H9 (cell line): ENCODE data around the gene PLCD3. TPM values are rescaled to one million over a fixed set of nuclear protein-coding genes. Genes with fewer than 3 reads are reported as not detected.

Experiments used
- DNase-seq: peaks from one replicate; pipeline ENCODE4 v3.0.0-alpha.2; 2017
- H2AFZ ChIP-seq: one replicate; pipeline ENCODE4 v1.6.1; 2013; ENCODE audit warnings: mild to moderate bottlenecking, low read length, control low read depth, moderate library complexity
- H2AK5ac ChIP-seq: 2 replicates; pipeline ENCODE4 v1.6.1; 2013; ENCODE audit warnings: low read length, control low read depth, mixed read lengths; ENCODE audit not compliant: insufficient read length
- H2BK120ac ChIP-seq: one replicate; pipeline ENCODE4 v1.6.1; 2013; ENCODE audit warnings: low read depth, mild to moderate bottlenecking, low read length, control low read depth, inconsistent platforms; ENCODE audit not compliant: poor library complexity, severe bottlenecking
- H2BK12ac ChIP-seq: 2 replicates; pipeline ENCODE4 v1.6.1; 2013; ENCODE audit warnings: low read length, control low read depth, mixed read lengths, low read depth; ENCODE audit not compliant: insufficient read length
- H2BK15ac ChIP-seq: 2 replicates; pipeline ENCODE4 v1.6.1; 2013; ENCODE audit warnings: low read depth, low read length, control low read depth
- H2BK20ac ChIP-seq: one replicate; pipeline ENCODE4 v1.6.1; 2013; ENCODE audit warnings: low read depth, mild to moderate bottlenecking, low read length, control low read depth, inconsistent platforms; ENCODE audit not compliant: poor library complexity, severe bottlenecking
- H2BK5ac ChIP-seq: 2 replicates; pipeline ENCODE4 v1.6.1; 2013; ENCODE audit warnings: low read length, control low read depth, mixed read lengths; ENCODE audit not compliant: insufficient read length
- H3K14ac ChIP-seq: 2 replicates; pipeline ENCODE4 v1.6.1; 2013; ENCODE audit warnings: low read length, control low read depth; ENCODE audit not compliant: insufficient read depth
- H3K18ac ChIP-seq: 2 replicates; pipeline ENCODE4 v1.6.1; 2013; ENCODE audit warnings: low read depth, mild to moderate bottlenecking, mixed read lengths, low read length, control low read depth; ENCODE audit not compliant: insufficient read length
- H3K23ac ChIP-seq: 2 replicates; pipeline ENCODE4 v1.6.1; 2013; ENCODE audit warnings: low read length, control low read depth, mixed read lengths, low read depth; ENCODE audit not compliant: insufficient read length
- H3K23me2 ChIP-seq: 2 replicates; pipeline ENCODE4 v1.6.1; 2013; ENCODE audit warnings: low read depth, mild to moderate bottlenecking, mixed read lengths, low read length, control low read depth; ENCODE audit not compliant: insufficient read length, poor library complexity, severe bottlenecking
- H3K27ac ChIP-seq: 2 replicates; pipeline ENCODE4 v1.5.1; 2013; ENCODE audit warnings: low read length, control low read depth, mixed read lengths, low read depth; ENCODE audit not compliant: insufficient read length
- H3K27me3 ChIP-seq: 2 replicates; pipeline ENCODE4 v1.6.1; 2013; ENCODE audit warnings: low read length, control low read depth, inconsistent platforms; ENCODE audit not compliant: insufficient read depth
- H3K4ac ChIP-seq: 2 replicates; pipeline ENCODE4 v1.6.1; 2013; ENCODE audit warnings: low read depth, mild to moderate bottlenecking, control low read depth, inconsistent platforms, low read length, moderate library complexity
- H3K4me1 ChIP-seq: 2 replicates; pipeline ENCODE4 v1.6.1; 2013; ENCODE audit warnings: low read length, control low read depth, inconsistent platforms; ENCODE audit not compliant: insufficient read depth
- H3K4me2 ChIP-seq: 2 replicates; pipeline ENCODE4 v1.6.1; 2013; ENCODE audit warnings: low read length, control low read depth, mixed read lengths; ENCODE audit not compliant: insufficient read length, insufficient read depth
- H3K56ac ChIP-seq: 2 replicates; pipeline ENCODE4 v1.6.1; 2013; ENCODE audit warnings: low read depth, mild to moderate bottlenecking, mixed read lengths, low read length, control low read depth; ENCODE audit not compliant: insufficient read length
- H3K79me1 ChIP-seq: 2 replicates; pipeline ENCODE4 v1.6.1; 2013; ENCODE audit warnings: low read depth, mild to moderate bottlenecking, moderate library complexity, low read length, control low read depth, inconsistent platforms; ENCODE audit not compliant: insufficient read depth, poor library complexity, severe bottlenecking
- H3K79me2 ChIP-seq: 2 replicates; pipeline ENCODE4 v1.6.1; 2013; ENCODE audit warnings: low read length, control low read depth, inconsistent platforms; ENCODE audit not compliant: insufficient read depth
- H3K9ac ChIP-seq: 2 replicates; pipeline ENCODE4 v1.6.1; 2013; ENCODE audit warnings: low read length, control low read depth, mixed read lengths; ENCODE audit not compliant: insufficient read length; ENCODE audit errors: extremely low read depth
- H3K9me3 ChIP-seq: one replicate; pipeline ENCODE4 v1.6.1; 2013; ENCODE audit warnings: low read depth, low read length, inconsistent platforms; ENCODE audit not compliant: control insufficient read depth
- H3T11ph ChIP-seq: one replicate; pipeline ENCODE4 v1.6.1; 2013; ENCODE audit warnings: mild to moderate bottlenecking, low read length, control low read depth, inconsistent platforms
- H4K20me1 ChIP-seq: one replicate; pipeline ENCODE4 v1.6.1; 2013; ENCODE audit not compliant: control insufficient read depth, insufficient read length, insufficient read depth
- H4K5ac ChIP-seq: 2 replicates; pipeline ENCODE4 v1.6.1; 2013; ENCODE audit warnings: low read depth, mild to moderate bottlenecking, mixed read lengths, low read length, control low read depth; ENCODE audit not compliant: insufficient read length
- H4K8ac ChIP-seq: replicated peaks from 2 replicates; pipeline ENCODE4 v1.6.1; 2013; ENCODE audit warnings: low read length, control low read depth, mixed read lengths, low read depth; ENCODE audit not compliant: insufficient read length
- H4K91ac ChIP-seq: 2 replicates; pipeline ENCODE4 v1.6.1; 2013; ENCODE audit warnings: low read depth, mild to moderate bottlenecking, moderate library complexity, mixed read lengths, low read length, control low read depth; ENCODE audit not compliant: insufficient read length
- H3K27ac Mint-ChIP-seq, 3 experiments: 2 replicates in 2 of 3; 3 replicates in 1 of 3; pipeline ENCODE4 v1.8.0; 2020 to 2021; ENCODE audit warnings: mixed read lengths in 3 of 3, mild to moderate bottlenecking in 1 of 3, moderate library complexity in 1 of 3
- H3K27me3 Mint-ChIP-seq: 2 replicates; pipeline ENCODE4 v1.8.0; 2021; ENCODE audit warnings: low read depth, mild to moderate bottlenecking, moderate library complexity, mixed read lengths
- H3K36me3 Mint-ChIP-seq, 3 experiments: 2 replicates in 2 of 3; 3 replicates in 1 of 3; pipeline ENCODE4 v1.8.0; 2020 to 2021; ENCODE audit warnings: low read depth in 3 of 3, mixed read lengths in 3 of 3; ENCODE audit not compliant: insufficient read depth in 1 of 3
- H3K4me1 Mint-ChIP-seq, 2 experiments: 2 replicates each; pipeline ENCODE4 v1.8.0; 2020; ENCODE audit warnings: mixed read lengths in 2 of 2
- H3K4me3 Mint-ChIP-seq, 2 experiments: 2 replicates in 1 of 2; 3 replicates in 1 of 2; pipeline ENCODE4 v1.8.0; 2020 to 2021; ENCODE audit warnings: mild to moderate bottlenecking in 2 of 2, mixed read lengths in 2 of 2, moderate library complexity in 1 of 2
- H3K9me3 Mint-ChIP-seq, 2 experiments: 2 replicates in 1 of 2; 3 replicates in 1 of 2; pipeline ENCODE4 v1.8.0; 2020; ENCODE audit warnings: mild to moderate bottlenecking in 2 of 2, mixed read lengths in 2 of 2, moderate library complexity in 1 of 2
- CTCF ChIP-seq: fragments of 200-600 bp; sonication (generic); conservative IDR thresholded peaks from 3 replicates; pipeline ENCODE4 v1.8.0; 2021; ENCODE audit warnings: antibody characterized with exemption, mild to moderate bottlenecking
- WGBS: extraction: QIAGEN DNeasy Blood & Tissue Kit; methylation state at CpG from one replicate; pipeline ENCODE4 v1.1.7; 2013; ENCODE audit warnings: missing lambda C conversion rate, low lambda C conversion rate, mixed read lengths; ENCODE audit not compliant: insufficient read length; ENCODE audit errors: extremely low coverage; 5-methylcytosine and 5-hydroxymethylcytosine counted together
- total RNA-seq: library from RNA; stranded (reverse); gene quantifications from 2 replicates; pipeline ENCODE4 v1.2.1, GENCODE V29; 2021

The PLCD3 gene
- total RNA-seq, 1 experiment from 2014 or later, result 41.6 TPM

- H3T11ph ChIP-seq, result no peak overlapping the region
- peaks cover 2% of the 10 kb centered on the region; the same call in 1 of the 2 replicates for H3K4me1 ChIP-seq
- H3K9me3 ChIP-seq, result no peaks in the 10 kb centered on the region
- H3K27me3 ChIP-seq, result no peaks in the 10 kb centered on the region
- H2BK120ac ChIP-seq, result no peak overlapping the region
- H3K27ac ChIP-seq, result no peak overlapping the region
- no peak overlapping the region for H3K4me2 ChIP-seq
- no peak overlapping the region for H4K5ac ChIP-seq
- DNase-seq, result no peak
- H3K79me1 ChIP-seq, result no peaks in the 10 kb centered on the region
- TF ChIP-seq CTCF, result no peak
- no peak overlapping the region for H2BK15ac ChIP-seq
- no peak overlapping the region for H3K23ac ChIP-seq
- H4K8ac ChIP-seq, result no peak overlapping the region
- Mint-ChIP-seq H3K27me3 (no peaks in the 10 kb centered on the region), H3K4me1 (peaks cover 11 to 12% of the 10 kb centered on the region in 2 experiments), H3K4me3 (no peak overlapping the region), H3K9me3 (no peaks in the 10 kb centered on the region), H3K36me3 (peaks cover 57 to 90% (median 81%) of the 10 kb centered on the region in 3 experiments), H3K27ac (peak overlapping the region in 2 of 3 experiments; percentile 7 to 22; a peak in 2 of 7 replicates)
- no CpG with 5 or more reads among the region's 11 CpGs for WGBS
- H2BK5ac ChIP-seq, result no peak overlapping the region
- H3K56ac ChIP-seq, result no peak overlapping the region
- no peak overlapping the region for H3K4ac ChIP-seq
- no peaks in the 10 kb centered on the region for H3K79me2 ChIP-seq
- H3K23me2 ChIP-seq, result no peaks in the 10 kb centered on the region
- no peak overlapping the region for H2BK12ac ChIP-seq
- no peak overlapping the region for H3K18ac ChIP-seq
- H3K14ac ChIP-seq, result no peak overlapping the region
- H2BK20ac ChIP-seq, result no peak overlapping the region
- H2AFZ ChIP-seq, result no peak overlapping the region
- H2AK5ac ChIP-seq, result no peak overlapping the region
- H3K9ac ChIP-seq, result no peak overlapping the region
- H4K20me1 ChIP-seq, result no peaks in the 10 kb centered on the region
- no peak overlapping the region for H4K91ac ChIP-seq
Observed at GRCh38 chr17:45091778-45092425, 40.4 kb downstream of the PLCD3 start.
